OCI-LY1 (cell line): ENCODE results near the gene ST6GALNAC4.

Experiments
- EZH2 ChIP-seq: fragments of 200-600 bp; sonication (generic), shearing (Covaris generic); IDR thresholded peaks from 2 replicates; pipeline ENCODE4 v1.8.0; 2017; ENCODE audit warnings: borderline replicate concordance, mixed run types, mild to moderate bottlenecking, antibody characterized with exemption, low read length, moderate library complexity, mixed read lengths
- TF ChIP-seq, protein P1 (sequence below): fragments of 200-600 bp; sonication (generic), shearing (Covaris generic); IDR thresholded peaks from 2 replicates; pipeline ENCODE4 v1.5.1; 2017; ENCODE audit warnings: mild to moderate bottlenecking, antibody characterized with exemption, low read length, moderate library complexity, mixed read lengths

DNA sequence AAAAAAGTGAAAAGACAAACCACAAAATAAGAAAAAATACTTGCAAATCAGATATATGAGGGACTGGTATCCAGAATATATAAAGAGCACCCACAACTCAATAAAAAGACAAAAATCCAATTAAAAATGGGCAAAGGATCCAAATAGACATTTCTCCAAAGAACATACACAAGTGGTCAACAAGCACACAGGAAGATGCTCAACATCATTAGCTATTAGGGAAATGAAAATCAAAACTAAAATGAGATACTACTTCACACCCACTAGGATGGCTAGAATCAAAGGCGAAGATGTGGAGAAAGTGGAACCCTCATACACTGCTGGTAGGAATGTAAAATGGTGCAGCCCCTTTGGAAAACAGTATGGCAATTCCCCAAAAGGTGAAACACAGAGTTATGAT, 41.9 kb upstream of the ST6GALNAC4 start:
- TF ChIP-seq, protein P1, sequence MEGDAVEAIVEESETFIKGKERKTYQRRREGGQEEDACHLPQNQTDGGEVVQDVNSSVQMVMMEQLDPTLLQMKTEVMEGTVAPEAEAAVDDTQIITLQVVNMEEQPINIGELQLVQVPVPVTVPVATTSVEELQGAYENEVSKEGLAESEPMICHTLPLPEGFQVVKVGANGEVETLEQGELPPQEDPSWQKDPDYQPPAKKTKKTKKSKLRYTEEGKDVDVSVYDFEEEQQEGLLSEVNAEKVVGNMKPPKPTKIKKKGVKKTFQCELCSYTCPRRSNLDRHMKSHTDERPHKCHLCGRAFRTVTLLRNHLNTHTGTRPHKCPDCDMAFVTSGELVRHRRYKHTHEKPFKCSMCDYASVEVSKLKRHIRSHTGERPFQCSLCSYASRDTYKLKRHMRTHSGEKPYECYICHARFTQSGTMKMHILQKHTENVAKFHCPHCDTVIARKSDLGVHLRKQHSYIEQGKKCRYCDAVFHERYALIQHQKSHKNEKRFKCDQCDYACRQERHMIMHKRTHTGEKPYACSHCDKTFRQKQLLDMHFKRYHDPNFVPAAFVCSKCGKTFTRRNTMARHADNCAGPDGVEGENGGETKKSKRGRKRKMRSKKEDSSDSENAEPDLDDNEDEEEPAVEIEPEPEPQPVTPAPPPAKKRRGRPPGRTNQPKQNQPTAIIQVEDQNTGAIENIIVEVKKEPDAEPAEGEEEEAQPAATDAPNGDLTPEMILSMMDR: no peak
- TF ChIP-seq EZH2: no peak
